Measurements from ENCODE around the gene ABLIM2. TPM values are rescaled to one million over a fixed set of nuclear protein-coding genes. Genes with fewer than 3 reads are reported as not detected.

Gene ABLIM2
- total and polyA plus RNA-seq, 2 of the 13 experiments (the other 11 are each of a cell fraction or from before 2014, with no cell fraction given), result 0.20 to 0.37 TPM

DNA sequence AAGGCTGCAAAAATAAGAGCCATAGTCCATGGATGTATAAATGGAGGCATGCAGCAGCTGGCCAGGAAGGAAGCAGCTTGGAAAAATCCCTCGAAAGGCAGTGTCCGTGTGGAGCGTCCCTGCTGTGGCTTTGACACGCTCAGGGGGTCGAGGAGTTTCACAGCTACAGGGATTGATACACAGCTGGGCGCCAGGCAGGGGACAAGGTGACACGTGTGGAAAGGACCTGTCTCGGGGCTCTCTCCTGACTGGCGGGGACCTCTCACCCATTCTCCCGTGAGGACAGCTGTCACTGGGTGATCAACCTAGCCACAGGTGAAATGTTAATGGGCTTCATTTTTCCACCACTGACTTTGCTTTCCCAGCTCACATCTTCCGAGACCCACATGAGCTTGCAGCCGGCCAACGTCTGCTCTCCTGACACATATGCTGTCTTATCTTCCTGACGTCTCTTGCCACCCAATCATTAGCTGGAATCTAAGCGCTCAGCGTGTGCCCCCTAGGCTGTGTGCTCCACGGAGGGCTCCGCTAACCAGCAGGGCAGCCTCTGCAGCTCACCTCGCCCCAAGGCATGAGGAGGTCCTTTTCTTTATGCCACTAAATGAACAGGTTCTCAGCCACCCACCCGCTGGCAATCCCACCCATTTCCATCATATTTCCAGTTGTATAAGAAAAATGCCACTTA is 129.6 kb downstream of the ABLIM2 start:
- no peak overlapping the region for H2AFZ ChIP-seq (ENCODE audit: low read length)
- ChIA-PET POLR2A (no interaction called here), CTCF (ENCODE audit: low intra/inter-chr PET ratio, low total read pairs) (no interaction called here)
- peaks cover 4 to 61% of the 10 kb centered on the region in 2 experiments for H3K27me3 ChIP-seq (ENCODE audit: control insufficient read depth in 1 of 2, insufficient read depth in 2 of 2, low read length in 2 of 2)
- no peak overlapping the region for H3K9ac ChIP-seq (ENCODE audit: insufficient read depth, low read depth, low read length)
- H4K20me1 ChIP-seq (ENCODE audit: insufficient read depth, low read length), result no peaks in the 10 kb centered on the region
- intact Hi-C loops (cut with micrococcal nuclease; ENCODE audit: unreplicated experiment) (no loop called here), in situ Hi-C loops (cut with HindIII; ENCODE audit: extremely low pct_ligation_motif_present, low pct_unique_long_range_greater_than_20kb) (no loop called here)
- BruUV-seq (replicated peaks), result no TSS peak
- peaks cover 6% of the 10 kb centered on the region; the same call in 1 of the 2 replicates for H3K4me1 ChIP-seq (ENCODE audit: insufficient read depth, low read length)
- no peak overlapping the region for H3K4me2 ChIP-seq (ENCODE audit: low read depth, low read length)
- no peaks in the 10 kb centered on the region for H3K36me3 ChIP-seq (replicated peaks in 1 of 2; ENCODE audit: control insufficient read depth in 1 of 2, insufficient read depth in 2 of 2, low read length in 2 of 2)
- WGBS (ENCODE audit: low lambda C conversion rate), result 50% methylated on average over 19 of the region's 20 CpGs
- ATAC-seq (no peak), DNase-seq (ENCODE audit: low spot score) (no peak), FAIRE-seq (no peak)
- H3K79me2 ChIP-seq (ENCODE audit: insufficient read depth, low read length), result no peaks in the 10 kb centered on the region
- no peak overlapping the region for H3K27ac ChIP-seq (ENCODE audit: extremely low read length, insufficient read depth, low read length)
- no peaks in the 10 kb centered on the region for H3K9me3 ChIP-seq (ENCODE audit: low read length)
- H3K4me3 ChIP-seq (replicated peaks in 1 of 3; ENCODE audit: insufficient read depth in 1 of 3, low read depth in 2 of 3, low read length in 3 of 3), result no peak overlapping the region
- no peak for TF ChIP-seq ZNF704 (CRISPR knock-in tag; IDR thresholded peaks at IDR 0.05; ENCODE audit: borderline replicate concordance)
- no peak for TF ChIP-seq ZNF703 (CRISPR knock-in tag; IDR thresholded peaks at IDR 0.05; ENCODE audit: borderline replicate concordance)
- TF ChIP-seq ELF4 (CRISPR knock-in tag; IDR thresholded peaks at IDR 0.05; ENCODE audit: borderline replicate concordance), result no peak
- no peak for TF ChIP-seq MEIS1 (CRISPR knock-in tag; IDR thresholded peaks at IDR 0.05; ENCODE audit: borderline replicate concordance)
- TF ChIP-seq, protein P1, sequence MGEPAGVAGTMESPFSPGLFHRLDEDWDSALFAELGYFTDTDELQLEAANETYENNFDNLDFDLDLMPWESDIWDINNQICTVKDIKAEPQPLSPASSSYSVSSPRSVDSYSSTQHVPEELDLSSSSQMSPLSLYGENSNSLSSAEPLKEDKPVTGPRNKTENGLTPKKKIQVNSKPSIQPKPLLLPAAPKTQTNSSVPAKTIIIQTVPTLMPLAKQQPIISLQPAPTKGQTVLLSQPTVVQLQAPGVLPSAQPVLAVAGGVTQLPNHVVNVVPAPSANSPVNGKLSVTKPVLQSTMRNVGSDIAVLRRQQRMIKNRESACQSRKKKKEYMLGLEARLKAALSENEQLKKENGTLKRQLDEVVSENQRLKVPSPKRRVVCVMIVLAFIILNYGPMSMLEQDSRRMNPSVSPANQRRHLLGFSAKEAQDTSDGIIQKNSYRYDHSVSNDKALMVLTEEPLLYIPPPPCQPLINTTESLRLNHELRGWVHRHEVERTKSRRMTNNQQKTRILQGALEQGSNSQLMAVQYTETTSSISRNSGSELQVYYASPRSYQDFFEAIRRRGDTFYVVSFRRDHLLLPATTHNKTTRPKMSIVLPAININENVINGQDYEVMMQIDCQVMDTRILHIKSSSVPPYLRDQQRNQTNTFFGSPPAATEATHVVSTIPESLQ (CRISPR knock-in tag; conservative IDR thresholded peaks at IDR 0.05), result no peak
- TF ChIP-seq NFE2 (CRISPR knock-in tag; IDR thresholded peaks at IDR 0.05), result no peak
- no peak for TF ChIP-seq DBP (CRISPR knock-in tag; IDR thresholded peaks at IDR 0.05; ENCODE audit: not compliant biosample characterization)
- TF ChIP-seq ZNF160 (CRISPR knock-in tag; IDR thresholded peaks at IDR 0.05), result no peak
- no peak for TF ChIP-seq ZBTB25 (CRISPR knock-in tag; IDR thresholded peaks at IDR 0.05)
- no peak for TF ChIP-seq FOXM1 (CRISPR knock-in tag; IDR thresholded peaks at IDR 0.05)
- TF ChIP-seq DZIP1 (CRISPR knock-in tag; IDR thresholded peaks at IDR 0.05), result no peak
- TF ChIP-seq FOXK1 (CRISPR knock-in tag; IDR thresholded peaks at IDR 0.05; ENCODE audit: borderline replicate concordance, low read depth), result no peak
- no peak for TF ChIP-seq FOSL1 (CRISPR knock-in tag; IDR thresholded peaks at IDR 0.05; ENCODE audit: borderline replicate concordance)
- TF ChIP-seq CEBPB (IDR thresholded peaks at IDR 0.05; ENCODE audit: borderline replicate concordance, low read depth, low read length), result no peak
- no peak for TF ChIP-seq ZNF44 (CRISPR knock-in tag; IDR thresholded peaks at IDR 0.05)
- no peak for TF ChIP-seq ZNF547 (CRISPR knock-in tag; IDR thresholded peaks at IDR 0.05)
- no peak for TF ChIP-seq ZNF230 (CRISPR knock-in tag; IDR thresholded peaks at IDR 0.05)

Measured in HepG2 (cell line).